ENCODE results near the gene ALS2CL. TPM values are rescaled to one million over a fixed set of nuclear protein-coding genes. Genes with fewer than 3 reads are reported as not detected.

Gene ALS2CL
- total RNA-seq, 1 donor from 2014 or later = 6.2 TPM

DNA sequence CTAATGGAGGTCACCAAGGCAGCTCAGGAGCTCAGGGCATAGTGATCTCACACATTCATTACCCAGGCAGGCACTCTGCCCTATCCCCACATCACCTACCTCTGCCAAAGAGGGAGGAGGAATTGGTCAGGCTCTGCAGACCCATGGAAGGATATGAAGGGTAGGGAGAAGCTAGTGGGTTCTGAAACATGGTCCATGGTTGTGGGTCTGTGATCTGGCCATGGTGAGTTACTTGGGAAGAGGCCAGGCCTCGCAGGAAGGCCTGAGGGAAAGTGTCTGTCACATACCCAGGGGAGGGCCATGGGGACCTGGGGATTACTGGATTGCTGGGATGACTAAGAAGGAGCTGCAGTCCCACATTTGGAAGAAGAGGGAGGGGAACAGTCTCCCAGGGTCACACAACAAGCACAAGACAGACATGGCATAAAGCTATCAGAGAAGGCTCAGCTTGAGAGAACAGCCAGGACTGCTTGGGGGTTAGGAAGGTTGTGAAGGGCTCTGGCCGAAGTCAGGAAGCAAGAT, 25.6 kb upstream of the ALS2CL start:
- Mint-ChIP-seq H3K4me1 (peaks cover 2% of the 10 kb centered on the region), H3K36me3 (no peaks in the 10 kb centered on the region), H3K27ac (no peak overlapping the region), H3K4me3 (no peak overlapping the region), H3K9me3 (peaks cover 5% of the 10 kb centered on the region), H3K27me3 (ENCODE audit: low read depth) (peaks cover 2% of the 10 kb centered on the region)
- no peak for DNase-seq (ENCODE audit: low spot score in 2 of 2, unreplicated experiment in 2 of 2)
- TF ChIP-seq CTCF (IDR thresholded peaks at IDR 0.05; ENCODE audit: unreplicated experiment) = no peak

DNA sequence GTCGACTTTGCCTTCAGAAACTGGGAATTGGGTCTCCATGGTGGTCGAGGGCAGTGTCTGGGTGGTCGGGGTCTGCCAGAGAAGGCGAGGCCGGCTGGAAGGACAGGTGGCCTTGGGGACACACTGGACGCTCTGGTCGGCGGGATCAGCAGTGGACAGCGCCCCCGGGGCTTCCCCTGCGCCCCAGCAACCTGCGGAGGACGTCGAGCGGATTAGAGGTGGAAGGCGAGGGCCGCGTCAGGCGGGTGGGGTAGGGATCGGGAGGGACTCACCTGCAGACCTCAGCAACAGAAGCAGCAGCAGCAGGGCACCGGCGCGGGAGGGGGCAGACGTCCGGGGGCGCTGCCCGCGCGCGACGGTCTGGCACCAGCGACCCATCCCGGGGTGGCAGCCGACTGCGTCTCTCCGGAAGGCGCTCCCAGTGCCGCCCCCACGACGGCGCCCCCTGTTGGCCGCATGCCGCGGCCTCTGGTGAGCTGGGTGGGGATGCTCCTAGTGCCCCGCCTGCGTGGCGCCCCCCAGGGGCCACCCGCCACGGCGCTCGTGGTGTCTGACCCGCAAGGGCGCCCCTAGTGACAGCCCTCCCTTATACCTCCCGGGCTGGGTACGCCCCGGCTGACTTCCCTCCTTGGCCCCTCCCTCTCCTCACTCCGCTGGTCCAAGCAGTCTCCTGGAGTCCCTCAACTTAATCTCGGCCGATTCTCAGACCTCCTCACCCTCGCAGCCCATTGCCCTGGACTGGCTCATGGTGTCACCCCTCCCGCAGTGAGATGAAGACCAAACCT, 24.2 kb upstream of the ALS2CL start, which contains the start of gene PRSS50:
Gene PRSS50, minus strand, starts transcription at position 423 of the 785 bp plus-strand sequence. Its CDS starts 45 bp downstream, at position 378.
- DNase-seq (ENCODE audit: low spot score in 2 of 2, unreplicated experiment in 2 of 2) = no peak
- Mint-ChIP-seq H3K9me3 (peaks cover 5% of the 10 kb centered on the region), H3K27me3 (ENCODE audit: low read depth) (peaks cover 2% of the 10 kb centered on the region), H3K4me1 (peaks cover 2% of the 10 kb centered on the region), H3K4me3 (no peak within 1 kb of the TSS), H3K27ac (no peak within 1 kb of the TSS), H3K36me3 (no peaks in the 10 kb centered on the region)
- TF ChIP-seq CTCF (IDR thresholded peaks at IDR 0.05; ENCODE audit: unreplicated experiment) = peak; percentile 32

GRCh38 chr3:46716461-46717441, 23.3 kb upstream of the ALS2CL start:
- H3K27ac Mint-ChIP-seq = no peak overlapping the region
- H3K9me3 Mint-ChIP-seq = peaks cover 5% of the 10 kb centered on the region
- no peaks in the 10 kb centered on the region for H3K36me3 Mint-ChIP-seq
- TF ChIP-seq CTCF (IDR thresholded peaks at IDR 0.05; ENCODE audit: unreplicated experiment) = no peak
- no peak overlapping the region for H3K4me3 Mint-ChIP-seq
- peaks cover 2% of the 10 kb centered on the region for H3K4me1 Mint-ChIP-seq
- peaks cover 2% of the 10 kb centered on the region for H3K27me3 Mint-ChIP-seq (ENCODE audit: low read depth)
- no peak for DNase-seq (ENCODE audit: low spot score in 2 of 2, unreplicated experiment in 2 of 2)

- Mint-ChIP-seq H3K36me3 (no peaks in the 10 kb centered on the region), H3K4me1 (peaks cover 2% of the 10 kb centered on the region), H3K9me3 (no peaks in the 10 kb centered on the region), H3K4me3 (no peak overlapping the region), H3K27ac (no peak overlapping the region), H3K27me3 (ENCODE audit: low read depth) (peaks cover 2% of the 10 kb centered on the region)
- DNase-seq (ENCODE audit: low spot score in 2 of 2, unreplicated experiment in 2 of 2) = peak in 1 of 2 experiments; percentile 29
- TF ChIP-seq CTCF (IDR thresholded peaks at IDR 0.05; ENCODE audit: unreplicated experiment) = no peak
Measured at GRCh38 chr3:46715507-46716175, 22.2 kb upstream of the ALS2CL start.

Data from mesothelial cell of epicardium (in vitro differentiated cells).